ENCODE data around the gene CNKSR3.

The CNKSR3 gene

GRCh38 chr6:154356113-154356512, 154.4 kb downstream of the CNKSR3 start:
- no peak for DNase-seq (ENCODE audit: low read depth in 2 of 2, low spot score in 1 of 2)

- DNase-seq (ENCODE audit: low read depth in 2 of 2, low spot score in 1 of 2): no peak
These were observed 156.2 kb downstream of the CNKSR3 start for GRCh38 chr6:154354265-154354777.

GRCh38 chr6:154353626-154354025, 156.9 kb downstream of the CNKSR3 start:
- DNase-seq (ENCODE audit: low read depth in 2 of 2, low spot score in 1 of 2): no peak

- DNase-seq (ENCODE audit: low read depth in 2 of 2, low spot score in 1 of 2): no peak
These were observed 157.4 kb downstream of the CNKSR3 start for GRCh38 chr6:154352898-154353585.

GRCh38 chr6:154350293-154350692, 160.2 kb downstream of the CNKSR3 start:
- no peak for DNase-seq (ENCODE audit: low read depth in 2 of 2, low spot score in 1 of 2)

- no peak for DNase-seq (ENCODE audit: low read depth in 2 of 2, low spot score in 1 of 2)
These were observed 162.5 kb downstream of the CNKSR3 start for GRCh38 chr6:154347981-154348380.

GRCh38 chr6:154345811-154346210, 164.7 kb downstream of the CNKSR3 start:
- no peak for DNase-seq (ENCODE audit: low read depth in 2 of 2, low spot score in 1 of 2)

- no peak for DNase-seq (ENCODE audit: low read depth in 2 of 2, low spot score in 1 of 2)
These were observed 166.8 kb downstream of the CNKSR3 start for GRCh38 chr6:154343473-154344308.

GRCh38 chr6:154341871-154342270, 168.6 kb downstream of the CNKSR3 start:
- no peak for DNase-seq (ENCODE audit: low read depth in 2 of 2, low spot score in 1 of 2)

GRCh38 chr6:154341336-154341735, 169.1 kb downstream of the CNKSR3 start:
- DNase-seq (ENCODE audit: low read depth in 2 of 2, low spot score in 1 of 2): no peak
